Measurements from ENCODE around the gene SCCPDH. TPM values are rescaled to one million over a fixed set of nuclear protein-coding genes. Genes with fewer than 3 reads are reported as not detected.

Gene SCCPDH
- total and polyA plus RNA-seq, 2 donors (not counting 3 experiments of a cell fraction or from before 2014, with no cell fraction given), result 24.4 to 37.5 TPM

DNA sequence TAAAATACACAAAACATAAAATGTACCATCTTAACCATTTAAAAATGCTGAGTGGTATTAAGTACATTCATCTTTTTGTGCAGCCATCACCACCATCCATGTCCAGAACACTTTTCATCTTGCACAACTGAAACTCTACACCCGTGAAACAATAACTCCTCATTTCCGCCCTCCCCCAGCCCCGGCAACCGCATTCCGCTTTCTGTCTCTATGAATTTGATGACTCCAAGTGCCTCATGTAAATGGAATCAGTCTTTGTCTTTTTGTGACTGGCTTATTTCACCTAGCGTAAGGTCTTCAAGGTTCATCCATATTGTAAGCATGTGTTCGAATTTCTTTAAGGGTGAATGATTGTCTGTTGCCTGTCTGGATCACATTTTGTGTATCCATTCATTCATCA is 37.2 kb downstream of the SCCPDH start:
- H2AFZ ChIP-seq (ENCODE audit: low read depth, low read length), result no peak overlapping the region
- TF ChIP-seq, protein P1, sequence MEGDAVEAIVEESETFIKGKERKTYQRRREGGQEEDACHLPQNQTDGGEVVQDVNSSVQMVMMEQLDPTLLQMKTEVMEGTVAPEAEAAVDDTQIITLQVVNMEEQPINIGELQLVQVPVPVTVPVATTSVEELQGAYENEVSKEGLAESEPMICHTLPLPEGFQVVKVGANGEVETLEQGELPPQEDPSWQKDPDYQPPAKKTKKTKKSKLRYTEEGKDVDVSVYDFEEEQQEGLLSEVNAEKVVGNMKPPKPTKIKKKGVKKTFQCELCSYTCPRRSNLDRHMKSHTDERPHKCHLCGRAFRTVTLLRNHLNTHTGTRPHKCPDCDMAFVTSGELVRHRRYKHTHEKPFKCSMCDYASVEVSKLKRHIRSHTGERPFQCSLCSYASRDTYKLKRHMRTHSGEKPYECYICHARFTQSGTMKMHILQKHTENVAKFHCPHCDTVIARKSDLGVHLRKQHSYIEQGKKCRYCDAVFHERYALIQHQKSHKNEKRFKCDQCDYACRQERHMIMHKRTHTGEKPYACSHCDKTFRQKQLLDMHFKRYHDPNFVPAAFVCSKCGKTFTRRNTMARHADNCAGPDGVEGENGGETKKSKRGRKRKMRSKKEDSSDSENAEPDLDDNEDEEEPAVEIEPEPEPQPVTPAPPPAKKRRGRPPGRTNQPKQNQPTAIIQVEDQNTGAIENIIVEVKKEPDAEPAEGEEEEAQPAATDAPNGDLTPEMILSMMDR (IDR thresholded peaks at IDR 0.05; ENCODE audit: extremely low read depth in 1 of 2, insufficient read depth in 1 of 2, low read depth in 1 of 2, low read length in 2 of 2), result no peak
- TF ChIP-seq JUN (IDR thresholded peaks at IDR 0.05; ENCODE audit: borderline replicate concordance, insufficient read depth, insufficient read length, low read depth), result no peak
- no peak for TF ChIP-seq POLR2AphosphoS5 (IDR thresholded peaks at IDR 0.05; ENCODE audit: insufficient read depth, low read depth, low read length)
- no peak for TF ChIP-seq POLR2A (IDR thresholded peaks at IDR 0.05; ENCODE audit: low read depth, low read length)
- no peak for TF ChIP-seq FOS (IDR thresholded peaks at IDR 0.05; ENCODE audit: borderline replicate concordance, insufficient read depth, low read length)
- no peak for TF ChIP-seq MYC (IDR thresholded peaks at IDR 0.05; ENCODE audit: low read depth, low read length)
- no peak for TF ChIP-seq GATA2 (IDR thresholded peaks at IDR 0.05; ENCODE audit: insufficient read depth, insufficient read length, low read depth, low read length)
- H3K9me1 ChIP-seq (replicated peaks; ENCODE audit: control insufficient read depth, extremely low read depth, insufficient read depth, low read length), result no peaks in the 10 kb centered on the region
- H3K4me1 ChIP-seq (ENCODE audit: control insufficient read depth, extremely low read depth, insufficient read depth, low read length), result no peaks in the 10 kb centered on the region
- H4K20me1 ChIP-seq (replicated peaks; ENCODE audit: control insufficient read depth, extremely low read depth, insufficient read depth, low read length), result no peaks in the 10 kb centered on the region
- DNase-seq (ENCODE audit: low read depth, low spot score), result no peak
- ChIA-PET CTCF (interaction anchor here (0.6 kb wide), 1 partner anchor 91 kb away, joined by 3 read pairs; no protein-coding TSS in a partner anchor), POLR2A (no interaction called here)
- H3K9ac ChIP-seq (replicated peaks; ENCODE audit: extremely low read depth, insufficient read depth, low read length), result no peak overlapping the region
- H3K4me3 ChIP-seq (replicated peaks in 1 of 3; ENCODE audit: insufficient read depth in 1 of 3, low read depth in 1 of 3, low read length in 3 of 3), result no peak overlapping the region
- dilution Hi-C loops (cut with MboI; ENCODE audit: extremely low pct_ligation_motif_present, low sequenced_read_pairs), result no loop called here
- no peak overlapping the region for H3K27ac ChIP-seq (ENCODE audit: insufficient read depth, low read depth, low read length)
- H3K79me2 ChIP-seq (ENCODE audit: control insufficient read depth, insufficient read depth, low read length), result no peaks in the 10 kb centered on the region
- H3K4me2 ChIP-seq (ENCODE audit: insufficient read depth, low read length), result no peak overlapping the region
- BruUV-seq (replicated peaks), result no TSS peak
- peaks cover 8 to 9% of the 10 kb centered on the region in 2 experiments for H3K36me3 ChIP-seq (ENCODE audit: control insufficient read depth in 2 of 2, extremely low read depth in 1 of 2, insufficient read depth in 2 of 2, low read length in 2 of 2)
- no peaks in the 10 kb centered on the region for H3K27me3 ChIP-seq (ENCODE audit: control insufficient read depth in 2 of 2, insufficient read depth in 2 of 2, low read length in 2 of 2)
- intact Hi-C loops (cut with micrococcal nuclease), result no loop called here
- no peaks in the 10 kb centered on the region for H3K9me3 ChIP-seq (replicated peaks; ENCODE audit: control insufficient read depth, insufficient read depth, low read length)
- no peak for FAIRE-seq
